ENCODE results near the gene SPAG9.
"Not testable (repeated sequence)": the region's sequence is repeated elsewhere in the genome, so short reads cannot be mapped to it uniquely, and the experiment has no call there.

SPAG9 gene

GRCh38 chr17:51103050-51103449 lies 17.6 kb downstream of the SPAG9 start:
- TF ChIP-seq CTCF (IDR thresholded peaks at IDR 0.05; ENCODE audit: insufficient read depth, missing control alignments), result no peak
- FAIRE-seq, result no peak

GRCh38 chr17:51097708-51098446 lies 22.8 kb downstream of the SPAG9 start:
- TF ChIP-seq CTCF (IDR thresholded peaks at IDR 0.05; ENCODE audit: insufficient read depth, missing control alignments), result no peak
- FAIRE-seq (no peak), DNase-seq (ENCODE audit: insufficient read length, low spot score) (no peak)

More at GRCh38 chr17:51103050-51103449, 17.6 kb downstream of the SPAG9 start:
- DNase-seq (ENCODE audit: insufficient read length, low spot score), result no peak

DNA sequence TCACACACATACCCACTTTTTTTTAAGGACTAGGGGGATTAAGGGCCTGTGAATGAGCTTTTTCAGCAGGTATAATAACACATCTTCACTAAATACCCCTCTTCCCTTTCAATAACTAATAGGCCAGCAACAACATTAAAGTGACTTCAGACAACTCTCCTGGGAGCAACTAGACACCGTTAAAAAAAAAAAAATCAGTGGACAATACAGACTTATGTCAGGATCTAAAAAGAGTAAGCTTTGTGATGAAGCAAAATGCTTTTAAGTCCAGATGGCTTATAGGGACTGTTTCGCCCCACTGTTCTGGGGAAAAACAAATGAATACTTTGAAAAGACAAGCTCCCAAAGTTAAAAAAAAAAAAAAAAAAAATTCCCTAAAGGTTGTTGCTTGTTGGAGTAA lies 29.0 kb downstream of the SPAG9 start:
- no peak for FAIRE-seq
- DNase-seq (ENCODE audit: insufficient read length, low spot score), result no peak
- TF ChIP-seq CTCF (IDR thresholded peaks at IDR 0.05; ENCODE audit: insufficient read depth, missing control alignments), result no peak

DNA sequence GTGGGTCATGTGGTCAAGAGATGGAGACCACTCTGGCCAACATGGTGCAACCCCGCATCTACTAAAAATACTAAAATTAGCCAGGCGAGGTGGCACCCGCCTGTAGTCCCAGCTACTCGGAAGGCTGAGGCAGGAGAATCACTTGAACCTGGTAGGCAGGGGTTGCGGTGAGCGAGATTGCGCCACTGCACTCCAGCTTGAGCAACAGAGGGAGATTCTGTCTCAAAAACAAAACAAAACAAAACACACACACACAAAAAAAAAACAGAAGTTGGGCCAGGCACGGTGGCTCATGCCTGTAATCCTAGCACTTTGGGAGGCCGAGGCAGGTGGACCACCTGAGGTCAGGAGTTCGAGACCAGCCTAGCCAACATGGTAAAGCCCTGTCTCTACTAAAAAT lies 31.8 kb downstream of the SPAG9 start:
- FAIRE-seq; DNase-seq (ENCODE audit: insufficient read length, low spot score): not testable (repeated sequence)

- TF ChIP-seq CTCF (IDR thresholded peaks at IDR 0.05; ENCODE audit: insufficient read depth, missing control alignments), result no peak
- DNase-seq (ENCODE audit: insufficient read length, low spot score), result no peak
- no peak for FAIRE-seq
Measured at GRCh38 chr17:51088287-51088686, 32.4 kb downstream of the SPAG9 start.

DNA sequence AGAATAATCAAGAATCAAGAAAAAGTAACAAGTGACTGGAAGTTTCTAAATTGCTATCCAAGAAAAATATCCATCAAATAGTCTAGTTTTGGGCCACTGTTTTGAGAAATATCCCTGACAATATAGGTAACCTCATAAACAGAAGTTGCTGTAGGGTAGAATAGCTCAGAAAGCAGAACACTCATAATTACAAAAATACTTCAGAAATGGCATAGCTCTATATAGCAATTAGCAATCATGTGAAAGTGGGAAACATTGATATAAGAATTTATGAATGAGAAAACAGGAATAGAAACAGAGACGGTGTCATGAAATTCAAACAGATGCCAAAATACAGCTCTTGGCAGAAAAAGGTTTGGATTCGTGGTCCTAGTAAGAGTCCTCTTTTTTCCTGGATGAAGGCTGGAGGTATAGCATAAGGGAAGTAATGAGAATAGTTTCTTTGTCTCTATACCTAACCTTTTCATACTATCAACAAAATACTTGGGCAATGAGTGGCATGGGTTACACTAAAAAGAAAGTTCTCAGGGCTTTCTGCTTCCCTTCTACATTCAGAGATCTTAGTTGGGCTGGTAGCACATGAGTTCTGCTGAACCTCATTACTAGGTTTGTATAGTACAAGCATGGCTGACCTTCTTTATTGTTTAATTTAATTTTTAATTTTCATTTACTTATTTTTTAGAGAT lies 33.5 kb downstream of the SPAG9 start:
- no peak for FAIRE-seq
- TF ChIP-seq CTCF (IDR thresholded peaks at IDR 0.05; ENCODE audit: insufficient read depth, missing control alignments), result no peak

DNA sequence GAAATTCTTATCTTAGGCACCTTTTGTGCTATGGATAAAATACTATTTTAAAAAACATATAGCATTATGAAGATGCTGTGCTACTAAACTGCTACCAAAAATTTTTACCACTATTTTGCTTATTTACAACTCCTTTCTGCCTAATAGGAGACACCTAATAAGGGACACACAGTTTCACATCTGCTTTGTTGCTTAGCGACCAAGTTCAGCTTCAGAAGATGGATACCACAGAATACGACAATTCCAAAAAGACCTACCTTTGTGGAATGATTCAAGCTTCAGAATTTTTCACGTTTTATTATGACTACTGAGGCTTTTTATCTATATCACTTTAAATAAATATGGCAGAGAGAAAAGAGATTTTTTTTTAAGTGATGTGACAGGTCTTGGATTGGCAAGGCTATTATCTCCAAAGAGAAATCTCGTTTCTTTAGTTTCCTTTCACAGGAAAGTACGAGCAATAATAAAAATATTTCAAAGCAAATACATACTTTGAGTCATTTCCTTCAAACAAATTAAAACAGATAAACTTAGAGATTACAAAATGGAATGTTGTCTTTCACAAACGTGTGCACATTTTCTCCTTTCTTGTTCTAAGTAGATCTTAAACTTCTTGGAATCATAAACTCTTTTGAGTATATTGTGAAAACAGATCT lies 35.4 kb downstream of the SPAG9 start:
- no peak for TF ChIP-seq CTCF (IDR thresholded peaks at IDR 0.05; ENCODE audit: insufficient read depth, missing control alignments)
- DNase-seq (ENCODE audit: insufficient read length, low spot score), result no peak
- FAIRE-seq, result no peak

More for the DNA sequence above, 33.5 kb downstream of the SPAG9 start:
- no peak for DNase-seq (ENCODE audit: insufficient read length, low spot score)

Data from D721Med (cell line).